Omental fat pad (tissue), 4 donors: ENCODE measurements around the gene WFDC1. TPM values are rescaled to one million over a fixed set of nuclear protein-coding genes. Genes with fewer than 3 reads are reported as not detected.

Experiments
- ATAC-seq: fragments of 150-250 bp; one replicate; pipeline ENCODE4 v1.9.1; 2016; ENCODE audit warnings: mild to moderate bottlenecking, moderate library complexity; ENCODE audit not compliant: low FRiP score
- DNase-seq: peaks from one replicate; pipeline ENCODE4 v3.0.0-alpha.2; 2019; ENCODE audit warnings: low spot score
- total RNA-seq, 4 donors: library from RNA; depleted of rRNA; stranded (reverse); fragments of >200 nt; gene quantifications; one replicate each; pipeline ENCODE4 v1.1.0, GENCODE V29; 2016
- TF ChIP-seq, protein P1 (sequence below), 3 donors: fragments of 450-650 bp; IDR thresholded peaks; one replicate each; pipeline ENCODE4 v1.5.1; 2016 to 2017; ENCODE audit warnings: antibody characterized with exemption in 3 of 3, mild to moderate bottlenecking in 3 of 3, moderate library complexity in 2 of 3

The WFDC1 gene
- total RNA-seq, 4 donors from 2014 or later: 0.36 to 4.7 (median 2.5) TPM

DNA sequence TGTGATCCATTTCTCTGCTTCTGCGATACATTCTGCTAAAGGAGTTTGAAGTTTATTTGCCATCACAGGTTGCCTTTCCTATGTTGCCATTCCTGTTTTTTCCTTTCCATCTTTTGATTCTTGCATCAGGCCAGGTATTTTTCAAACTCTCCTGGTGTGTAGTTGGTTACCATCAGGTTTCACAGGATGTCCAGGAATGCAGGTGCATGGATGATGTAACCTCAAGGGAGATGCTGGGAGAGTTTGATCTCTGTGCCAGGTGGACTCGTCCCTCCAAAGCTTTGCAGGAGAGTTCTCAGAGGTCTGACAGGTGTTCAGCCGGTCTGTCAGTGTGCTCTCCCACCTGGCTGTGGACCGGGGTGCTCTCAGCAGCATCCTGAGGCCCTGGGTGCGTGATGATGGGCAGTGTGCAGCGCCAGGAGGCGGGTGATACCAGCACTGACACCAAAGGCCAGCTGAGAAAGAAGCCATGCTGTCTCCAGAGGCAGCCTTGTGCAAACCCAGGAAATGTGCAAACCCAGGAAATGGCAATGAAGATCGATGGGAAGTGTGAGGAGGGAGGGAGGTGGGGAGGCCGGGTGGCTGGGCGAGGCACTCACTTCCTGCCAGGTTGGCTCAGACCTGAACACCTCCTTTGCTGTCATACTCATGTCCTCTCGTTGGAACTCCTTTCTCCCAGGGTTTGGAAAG, 75.4 kb downstream of the WFDC1 start:
- TF ChIP-seq, protein P1, sequence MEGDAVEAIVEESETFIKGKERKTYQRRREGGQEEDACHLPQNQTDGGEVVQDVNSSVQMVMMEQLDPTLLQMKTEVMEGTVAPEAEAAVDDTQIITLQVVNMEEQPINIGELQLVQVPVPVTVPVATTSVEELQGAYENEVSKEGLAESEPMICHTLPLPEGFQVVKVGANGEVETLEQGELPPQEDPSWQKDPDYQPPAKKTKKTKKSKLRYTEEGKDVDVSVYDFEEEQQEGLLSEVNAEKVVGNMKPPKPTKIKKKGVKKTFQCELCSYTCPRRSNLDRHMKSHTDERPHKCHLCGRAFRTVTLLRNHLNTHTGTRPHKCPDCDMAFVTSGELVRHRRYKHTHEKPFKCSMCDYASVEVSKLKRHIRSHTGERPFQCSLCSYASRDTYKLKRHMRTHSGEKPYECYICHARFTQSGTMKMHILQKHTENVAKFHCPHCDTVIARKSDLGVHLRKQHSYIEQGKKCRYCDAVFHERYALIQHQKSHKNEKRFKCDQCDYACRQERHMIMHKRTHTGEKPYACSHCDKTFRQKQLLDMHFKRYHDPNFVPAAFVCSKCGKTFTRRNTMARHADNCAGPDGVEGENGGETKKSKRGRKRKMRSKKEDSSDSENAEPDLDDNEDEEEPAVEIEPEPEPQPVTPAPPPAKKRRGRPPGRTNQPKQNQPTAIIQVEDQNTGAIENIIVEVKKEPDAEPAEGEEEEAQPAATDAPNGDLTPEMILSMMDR (IDR thresholded peaks at IDR 0.05): no peak
- DNase-seq: no peak
- ATAC-seq: no peak

DNA sequence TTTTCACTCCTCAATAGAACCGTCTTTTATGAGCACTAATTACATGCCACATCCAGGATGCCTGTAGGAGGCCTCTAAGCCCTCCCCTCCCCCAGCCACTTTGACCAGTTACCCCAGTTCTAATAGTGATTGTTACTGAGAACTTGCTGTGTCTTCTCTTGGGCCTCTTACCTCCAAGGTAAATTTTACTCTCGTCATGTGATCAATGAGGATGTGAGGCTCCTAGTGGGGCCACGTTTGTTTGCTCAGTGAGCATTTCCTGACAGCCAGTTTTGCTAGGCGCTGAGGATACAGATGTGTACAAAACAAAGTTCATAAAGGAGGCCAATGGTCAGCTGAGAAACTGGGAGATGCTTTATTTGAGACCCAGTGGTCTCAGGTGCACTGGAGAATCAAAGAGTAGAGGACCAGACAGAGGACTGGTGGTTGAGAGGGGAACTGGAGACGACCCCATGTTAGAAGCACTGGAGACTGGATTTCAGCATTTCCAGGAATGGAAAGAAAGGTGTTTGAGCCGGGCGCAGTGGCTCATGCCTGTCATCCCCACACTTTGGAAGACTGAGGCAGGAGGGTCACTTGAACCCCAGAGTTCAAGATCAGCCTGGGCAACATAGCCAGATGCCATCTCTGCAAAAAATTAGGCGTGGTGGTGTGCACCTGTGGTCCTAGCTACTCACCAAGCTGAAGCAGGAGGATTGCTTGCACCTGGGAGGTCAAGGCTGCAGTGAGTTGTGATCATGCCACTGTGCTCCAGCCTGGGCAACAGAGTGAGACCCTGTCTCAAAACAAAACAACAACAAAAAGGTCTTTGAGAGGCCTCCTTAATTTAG, 76.3 kb downstream of the WFDC1 start:
- no peak for DNase-seq
- TF ChIP-seq, protein P1 (IDR thresholded peaks at IDR 0.05): no peak
- ATAC-seq: no peak

DNA sequence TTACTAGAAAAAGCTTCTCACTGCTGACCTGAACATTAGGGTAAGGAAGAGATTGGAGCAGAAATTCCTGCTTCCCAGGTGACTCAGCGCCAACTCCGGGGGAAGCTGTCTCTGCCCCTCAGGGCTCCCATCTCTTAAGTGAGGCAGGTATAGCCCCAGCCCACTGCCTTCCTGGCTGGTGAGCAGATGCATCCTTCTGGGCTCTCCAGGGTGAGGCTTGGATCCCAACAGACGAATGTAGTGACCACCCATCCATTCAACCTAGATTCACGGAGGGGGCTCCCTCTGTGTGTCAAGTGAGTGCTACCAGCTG, 76.8 kb downstream of the WFDC1 start:
- no peak for DNase-seq
- ATAC-seq: no peak
- TF ChIP-seq, protein P1 (IDR thresholded peaks at IDR 0.05): no peak

DNA sequence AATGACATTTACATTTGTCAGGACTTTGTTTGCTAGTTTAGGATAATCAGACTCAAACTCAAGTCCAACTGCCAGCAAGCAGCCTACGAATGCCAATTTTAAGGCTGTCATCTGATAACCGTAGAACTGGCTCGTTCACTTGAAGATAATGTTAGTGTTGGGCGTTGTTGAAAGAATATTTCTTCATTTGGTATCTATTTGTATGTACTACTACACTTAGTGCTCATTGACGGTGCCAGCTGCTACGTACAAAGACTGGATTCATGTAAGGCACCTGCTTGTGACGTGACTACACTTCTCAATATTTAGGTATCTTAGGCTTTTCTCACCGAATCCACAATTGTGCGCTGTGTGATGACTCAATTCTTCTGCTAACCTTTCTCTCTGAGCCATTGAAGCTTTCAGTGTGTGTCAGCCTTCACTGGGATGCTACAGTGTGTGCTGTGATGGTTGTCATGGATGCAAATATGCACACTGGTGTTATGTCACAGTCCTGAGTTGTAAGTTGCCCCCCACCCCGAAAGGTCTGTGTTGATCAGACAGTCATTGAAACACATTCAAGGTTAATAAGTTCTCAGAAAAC, 79.3 kb downstream of the WFDC1 start:
- TF ChIP-seq, protein P1 (IDR thresholded peaks at IDR 0.05): no peak
- no peak for DNase-seq
- no peak for ATAC-seq

DNA sequence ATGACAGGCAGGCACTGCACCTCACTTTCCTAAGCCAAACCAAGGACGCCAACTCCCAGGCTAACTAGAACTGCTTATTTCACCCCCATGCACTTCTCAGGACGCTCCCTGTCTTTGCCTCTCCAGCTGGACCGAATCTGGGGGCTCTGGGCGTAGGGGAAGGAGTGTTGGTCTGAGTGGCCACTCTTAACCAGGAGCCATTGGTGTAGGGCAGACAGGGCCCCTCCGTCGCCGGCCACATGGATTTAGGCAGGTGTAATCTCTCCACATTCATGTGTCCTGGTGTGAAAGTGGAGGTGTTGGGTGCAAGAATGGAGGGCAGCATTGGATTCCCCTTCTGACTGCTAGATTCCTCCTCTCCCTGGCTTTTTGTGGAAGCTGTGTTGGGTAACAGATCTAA, 83.4 kb downstream of the WFDC1 start:
- ATAC-seq: no peak
- DNase-seq: peak; percentile 5
- TF ChIP-seq, protein P1 (IDR thresholded peaks at IDR 0.05): no peak

DNA sequence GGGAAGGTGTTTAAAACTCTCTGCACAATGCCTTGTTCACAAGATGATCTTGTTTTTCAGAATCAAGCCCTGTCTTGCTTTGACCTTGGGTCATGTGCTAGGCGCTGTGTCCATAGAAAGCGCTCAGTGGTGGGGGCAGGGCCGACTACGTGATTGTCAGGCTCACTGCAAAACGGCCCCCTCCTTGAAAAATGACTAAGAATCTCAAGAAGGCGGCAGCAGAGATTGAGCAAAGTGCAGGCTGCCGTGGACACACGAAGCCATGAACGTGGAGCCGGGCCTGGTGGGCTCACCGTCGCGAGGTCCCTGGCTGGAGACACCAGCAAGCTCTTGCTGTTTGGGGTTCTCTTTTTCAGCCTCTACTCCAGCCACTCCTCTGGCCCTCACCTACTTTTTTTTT, 83.9 kb downstream of the WFDC1 start:
- ATAC-seq (no peak), DNase-seq (no peak)
- TF ChIP-seq, protein P1 (IDR thresholded peaks at IDR 0.05): no peak
